HG03439 (cell line): ENCODE results near the gene COX5A.

Experiments
- ATAC-seq: cut with Tn5 transposase; IDR thresholded peaks from one replicate; pipeline ENCODE4 v1.9.1; 2021; ENCODE audit warnings: mild to moderate bottlenecking, moderate library complexity; ENCODE audit not compliant: unreplicated experiment

The COX5A gene

DNA sequence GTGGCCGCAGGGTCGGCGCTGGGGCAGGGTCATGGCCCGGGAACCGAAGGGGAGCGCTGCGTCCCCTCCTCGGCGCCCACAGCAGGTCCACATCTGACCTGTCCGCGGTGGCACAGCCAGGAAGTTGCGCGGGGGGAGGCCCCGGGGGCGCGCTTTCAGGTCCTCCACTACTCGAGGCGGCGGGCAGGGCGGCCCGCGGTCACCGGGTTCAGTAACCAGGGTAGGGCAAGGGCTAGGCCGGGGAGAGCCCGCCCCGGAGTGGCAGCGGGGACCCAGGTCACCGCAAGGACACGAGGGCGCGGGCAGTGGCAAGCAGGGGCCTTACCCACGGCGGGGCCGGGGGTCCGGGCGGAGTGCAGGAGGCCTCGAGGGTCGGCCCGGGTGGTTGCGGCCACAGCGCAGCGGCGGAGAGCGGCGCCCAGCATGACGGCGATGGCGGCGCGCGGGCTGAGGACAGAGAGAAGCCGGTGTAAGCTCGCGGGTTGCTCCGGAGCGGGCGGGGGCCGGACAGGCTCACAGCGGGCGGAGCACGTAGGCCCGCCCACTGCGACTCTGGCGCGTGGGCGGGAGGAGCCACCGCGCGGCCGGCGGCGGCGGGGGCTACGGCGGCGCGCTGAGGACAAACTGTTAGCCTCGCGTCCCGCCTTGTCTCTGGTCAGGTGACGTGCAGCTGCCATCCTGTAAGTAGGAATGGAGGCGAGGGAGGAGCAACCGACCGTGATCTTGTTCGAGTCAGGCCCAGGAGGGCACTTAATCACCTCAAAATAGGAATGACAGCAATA, at the start of gene COX5A:
COX5A (minus strand) TSS at position 484 of the 782 bp plus-strand sequence; CDS start at position 425, 59 bp downstream.
- ATAC-seq = peak; percentile 90

DNA sequence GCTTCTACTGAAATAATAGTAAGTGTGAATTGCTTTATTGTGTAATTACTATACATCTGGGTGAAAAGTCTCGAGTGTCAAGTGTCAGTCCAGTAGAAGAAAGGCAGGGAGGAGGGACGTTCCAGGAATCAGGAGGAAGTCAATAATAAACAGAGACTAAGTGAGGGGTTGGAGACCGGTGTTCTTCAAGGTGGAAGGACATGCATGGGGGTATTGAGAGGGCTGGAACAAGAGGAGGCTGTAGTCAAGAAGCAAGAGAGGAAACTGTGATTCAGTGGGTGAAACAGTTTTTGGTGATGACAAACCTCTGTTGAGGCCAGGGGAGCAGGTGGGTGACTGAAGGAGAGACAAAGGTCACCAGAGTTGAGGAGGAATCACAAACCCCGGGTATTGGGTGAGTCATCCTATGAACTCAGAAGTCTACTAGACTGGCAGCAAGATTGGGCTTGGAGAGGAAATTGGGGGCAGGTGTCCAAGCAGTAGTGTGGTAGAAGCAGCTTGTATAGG, 45.9 kb upstream of the COX5A start:
- ATAC-seq = no peak

DNA sequence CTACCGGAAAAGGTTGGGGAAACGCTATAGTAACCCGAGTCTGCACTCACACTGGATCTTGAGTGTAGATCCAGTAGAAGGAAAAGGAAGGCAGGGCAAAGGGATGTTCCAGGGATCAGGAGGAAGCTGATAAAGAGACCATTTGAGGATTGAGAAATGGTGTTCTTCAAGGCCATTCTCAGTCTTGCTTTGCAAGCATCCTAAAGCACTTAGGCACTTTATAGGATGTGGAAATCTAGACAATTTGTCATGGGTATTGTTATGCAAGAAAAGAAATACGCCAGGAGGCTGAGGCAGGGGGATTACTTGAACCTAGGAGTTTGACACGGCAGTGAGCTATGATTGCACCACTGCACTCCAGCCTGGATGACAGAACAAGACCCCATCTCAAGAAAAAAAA, 44.3 kb upstream of the COX5A start:
- ATAC-seq = no peak

DNA sequence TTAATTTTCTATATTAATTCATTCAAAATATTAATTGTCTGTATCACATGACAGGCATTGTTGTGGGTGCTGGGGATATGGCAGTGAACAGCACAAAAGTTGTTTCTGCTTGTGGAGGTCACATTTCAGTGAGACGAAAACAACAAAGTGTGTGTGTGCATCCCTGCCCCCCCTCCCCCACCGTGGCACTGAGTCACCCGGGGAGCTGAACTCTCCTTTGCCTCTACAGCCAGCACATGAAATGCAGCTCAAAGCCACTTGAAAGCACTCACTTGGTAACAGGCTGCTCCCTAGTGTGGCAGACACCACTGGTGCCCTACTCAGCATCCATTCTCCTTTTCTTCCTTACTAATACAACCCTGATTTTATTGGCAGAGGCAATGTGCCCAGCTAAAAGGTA, 40.6 kb upstream of the COX5A start:
- ATAC-seq = no peak

DNA sequence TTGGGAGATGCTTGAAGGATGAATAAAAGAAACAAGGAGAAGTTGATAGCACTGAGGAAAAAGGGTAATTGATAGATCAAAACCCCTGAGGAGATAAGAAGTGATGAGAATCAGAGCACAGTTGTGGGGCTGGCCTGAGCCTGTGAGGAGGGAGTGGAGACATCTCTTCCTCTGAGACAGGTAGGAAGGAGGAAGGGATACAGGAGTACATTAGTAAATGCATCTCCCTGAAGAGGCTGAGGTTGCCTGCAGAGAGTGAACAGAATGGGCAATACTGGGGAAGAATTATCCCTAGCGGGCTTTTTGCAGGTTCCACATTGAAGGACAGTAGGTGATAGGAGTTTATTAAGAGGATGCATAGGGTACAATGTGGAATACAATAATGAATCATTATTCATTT, 40.2 kb upstream of the COX5A start:
- no peak for ATAC-seq

DNA sequence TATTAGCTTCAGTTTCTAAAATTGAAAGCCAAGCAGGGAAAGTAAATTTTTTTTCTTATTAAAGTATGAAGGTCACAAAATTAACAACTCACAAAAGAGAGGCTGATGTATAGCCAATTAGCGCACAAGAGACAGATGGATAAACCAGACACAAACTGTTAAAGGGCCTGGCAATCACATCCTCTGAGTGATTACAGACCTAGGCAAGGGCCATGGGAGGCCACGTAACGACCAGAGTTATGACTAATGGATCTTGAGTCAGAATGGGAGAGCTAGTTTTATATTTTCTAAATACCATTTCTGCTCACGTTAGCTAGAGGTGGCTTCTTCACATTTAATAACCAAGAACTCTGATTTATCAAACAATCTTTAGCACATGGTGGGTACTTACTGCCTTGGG, 39.7 kb upstream of the COX5A start:
- ATAC-seq = no peak

DNA sequence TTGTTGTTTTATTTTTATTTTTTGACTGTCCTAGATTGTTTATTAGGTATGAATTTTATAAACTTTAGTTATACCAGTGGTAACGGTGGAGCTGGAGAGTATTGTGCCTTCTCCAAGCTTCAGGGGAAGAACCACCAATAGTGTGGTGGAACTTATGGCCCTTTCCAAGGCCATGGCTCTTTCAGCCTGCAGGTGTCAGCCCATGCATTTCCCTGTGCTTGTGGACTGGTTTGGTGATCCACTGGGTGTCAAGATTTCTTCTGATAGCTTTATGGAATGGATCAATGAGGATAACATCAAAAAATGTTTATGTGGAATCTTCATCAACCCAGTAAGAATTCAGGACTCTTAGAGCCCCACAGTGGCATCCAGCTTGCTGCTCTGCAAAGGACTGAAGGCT, 38.3 kb upstream of the COX5A start:
- no peak for ATAC-seq

DNA sequence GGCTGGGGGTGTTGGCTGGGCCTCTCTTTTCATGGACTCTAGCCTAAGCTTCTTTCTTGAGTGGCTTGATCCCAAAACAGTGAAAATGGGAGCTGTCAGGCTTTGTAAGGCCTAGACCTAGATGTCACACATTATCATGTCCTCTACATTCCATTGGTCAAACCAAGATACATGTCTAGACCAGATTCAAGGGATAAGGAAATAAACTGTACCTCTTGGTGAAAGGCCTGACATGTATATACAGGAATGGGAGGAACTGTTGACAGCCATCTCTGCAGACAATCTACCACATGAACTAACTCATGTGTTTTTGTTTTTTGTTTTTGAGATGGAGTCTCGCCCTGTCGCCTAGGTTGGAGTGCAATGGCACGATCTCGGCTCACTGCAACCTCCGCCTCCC, 29.8 kb upstream of the COX5A start:
- no peak for ATAC-seq

DNA sequence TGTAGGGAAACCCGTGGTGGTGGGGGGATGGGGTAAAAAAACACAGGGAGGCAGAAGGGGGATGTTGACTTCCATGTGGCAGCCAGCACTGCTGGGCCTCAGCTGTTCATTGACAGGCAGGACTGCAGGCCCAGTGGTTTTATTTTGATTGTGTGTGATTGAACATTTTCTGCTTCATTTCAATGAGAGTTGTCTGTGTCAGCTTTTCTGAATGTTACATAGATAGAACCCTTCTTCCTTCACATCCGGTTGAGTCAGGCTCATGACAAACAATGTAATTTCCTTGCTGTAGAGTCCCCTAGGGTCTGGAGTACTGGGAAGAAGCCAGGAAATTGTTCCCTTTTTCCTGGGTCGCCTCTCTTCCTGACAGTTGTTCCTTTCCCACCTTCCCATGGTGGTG, 26.9 kb upstream of the COX5A start:
- no peak for ATAC-seq

DNA sequence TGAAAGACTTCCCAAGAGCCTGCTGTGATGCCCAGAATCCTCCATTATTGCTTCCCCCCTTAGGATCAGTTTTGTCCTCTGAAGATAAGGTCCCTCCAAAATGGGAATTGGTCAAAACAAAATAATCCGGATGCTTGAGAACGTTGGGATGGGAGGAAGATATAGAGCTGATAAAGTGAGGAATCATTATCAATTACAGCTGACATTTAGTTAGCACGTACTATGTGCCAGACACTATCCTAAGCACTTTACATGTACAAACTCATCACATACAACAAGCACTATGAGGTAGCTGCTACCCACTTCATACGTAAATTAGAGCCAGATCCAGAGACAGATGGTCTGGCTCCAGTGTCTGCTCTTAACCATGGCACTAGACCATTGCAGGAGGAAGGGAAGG, 25.3 kb upstream of the COX5A start:
- ATAC-seq = no peak

DNA sequence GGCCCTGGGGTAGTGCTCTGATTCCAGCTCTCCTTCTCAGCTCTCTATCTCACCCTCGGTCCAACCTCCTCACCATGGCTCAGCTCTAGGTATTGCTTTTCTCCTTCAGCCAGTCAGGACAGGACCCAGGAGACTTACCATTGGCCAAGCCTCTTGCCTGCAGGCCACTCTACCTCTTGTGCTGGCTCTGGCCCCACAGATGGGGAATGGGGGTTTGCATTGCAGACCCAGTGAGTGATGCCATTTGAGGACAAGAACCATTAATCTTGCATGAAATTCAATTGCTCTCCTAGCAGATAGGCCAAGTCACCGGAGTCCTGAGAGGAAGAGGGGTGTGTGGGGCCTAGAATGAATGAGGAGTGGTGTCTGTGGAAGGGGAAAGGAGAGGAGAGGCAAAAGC, 24.8 kb upstream of the COX5A start:
- ATAC-seq = no peak

DNA sequence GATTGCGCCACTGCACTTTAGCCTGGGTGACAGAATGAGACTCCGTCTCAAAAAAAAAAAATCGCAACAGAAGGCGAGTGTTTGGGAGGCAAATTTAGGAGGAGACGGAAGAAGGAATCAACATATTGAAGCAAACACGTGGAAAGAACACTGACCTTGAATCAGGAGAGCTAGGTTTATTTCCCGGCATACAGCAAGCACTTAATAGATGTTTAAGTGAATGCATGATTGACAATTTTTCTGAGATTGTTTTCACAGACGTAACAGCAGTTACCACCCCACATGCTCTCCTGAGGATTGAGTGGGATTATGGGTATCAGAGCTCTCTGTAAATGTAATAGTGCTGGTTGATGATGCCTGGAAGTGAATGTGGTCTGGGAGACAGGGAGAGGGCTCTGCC, 24.3 kb upstream of the COX5A start:
- no peak for ATAC-seq

DNA sequence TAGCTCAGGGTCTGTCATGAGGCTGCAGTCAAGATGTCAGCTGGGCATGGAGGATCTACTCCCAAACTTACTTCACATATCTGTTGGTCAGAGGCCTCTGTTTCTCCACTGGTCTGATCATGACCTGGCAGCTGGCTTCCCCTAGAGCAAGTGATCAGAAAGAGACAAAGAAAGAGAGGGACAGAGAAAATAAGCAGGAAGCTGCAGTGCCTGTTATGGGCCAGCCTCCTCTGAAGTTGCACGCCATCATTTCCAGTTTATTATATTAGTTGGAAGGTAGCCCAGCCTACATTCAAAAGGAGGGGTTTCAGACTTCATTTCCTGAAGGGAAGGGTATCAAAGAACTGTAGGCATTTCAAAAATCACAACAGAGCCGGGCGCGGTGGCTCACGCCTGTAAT, 23.7 kb upstream of the COX5A start:
- ATAC-seq = no peak

DNA sequence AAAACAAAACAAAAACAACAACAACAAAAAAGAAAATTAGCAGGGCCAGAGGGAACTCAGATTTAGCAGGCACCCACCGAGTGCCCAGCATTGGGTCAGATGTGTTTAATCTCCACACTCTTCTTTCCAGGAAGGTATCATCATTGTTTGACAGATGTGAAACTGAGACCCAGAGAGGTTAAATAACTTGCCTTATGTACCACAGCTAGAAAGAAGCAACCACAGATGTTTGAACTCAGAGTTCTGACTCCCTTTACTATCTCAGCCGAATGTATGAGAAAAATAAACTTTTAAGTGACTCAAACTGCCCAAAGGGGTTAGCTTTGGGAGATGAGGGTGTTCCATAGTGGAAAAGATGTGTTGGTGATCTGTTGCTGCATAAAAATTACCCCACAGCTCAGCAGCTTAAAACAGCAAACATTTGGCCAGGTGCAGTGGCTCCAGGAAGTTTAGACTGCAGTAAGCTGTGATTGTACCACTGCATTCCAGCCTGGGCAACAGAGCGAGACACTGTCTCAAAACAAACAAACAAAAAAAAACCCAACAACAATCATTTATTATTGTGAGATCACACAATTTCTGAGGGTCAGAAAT, 23.2 kb upstream of the COX5A start:
- no peak for ATAC-seq

DNA sequence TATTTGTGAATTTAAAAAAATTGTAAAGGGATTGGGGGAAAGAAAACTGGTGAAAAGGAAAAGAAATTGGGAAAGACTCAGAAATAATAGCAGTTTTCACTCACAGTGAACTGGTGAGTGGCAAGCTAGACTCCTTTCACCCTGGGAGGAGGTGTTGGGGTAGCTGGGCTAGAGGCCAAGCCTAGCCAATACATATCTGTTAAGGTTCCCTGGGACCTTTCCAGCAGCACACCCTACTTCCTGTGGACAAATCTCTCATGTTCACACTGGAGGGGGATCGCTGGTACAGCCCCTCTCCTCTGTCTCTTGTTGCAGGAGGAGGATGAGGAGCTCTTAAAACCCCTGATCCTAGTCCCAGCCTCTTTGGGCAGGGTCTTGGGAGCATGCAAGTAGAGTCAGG, 22.4 kb upstream of the COX5A start:
- no peak for ATAC-seq

DNA sequence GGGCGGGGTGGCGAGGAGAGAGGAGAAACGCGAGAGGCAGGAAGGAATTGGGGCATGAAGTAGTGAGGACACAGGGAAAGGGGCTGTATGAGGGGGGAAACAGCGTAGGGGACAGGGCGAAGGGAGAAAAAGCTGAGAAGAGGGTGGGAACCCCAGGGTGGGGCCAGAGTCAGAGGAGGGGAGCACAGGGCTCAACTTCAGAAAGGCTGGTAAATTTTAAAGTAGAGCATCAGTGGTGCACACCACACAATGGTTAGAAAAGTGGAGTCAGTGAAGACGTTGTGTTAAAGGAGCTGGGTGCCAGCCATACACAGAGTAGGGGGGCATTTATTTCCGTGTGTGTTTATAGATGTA, 21.7 kb upstream of the COX5A start:
- no peak for ATAC-seq

DNA sequence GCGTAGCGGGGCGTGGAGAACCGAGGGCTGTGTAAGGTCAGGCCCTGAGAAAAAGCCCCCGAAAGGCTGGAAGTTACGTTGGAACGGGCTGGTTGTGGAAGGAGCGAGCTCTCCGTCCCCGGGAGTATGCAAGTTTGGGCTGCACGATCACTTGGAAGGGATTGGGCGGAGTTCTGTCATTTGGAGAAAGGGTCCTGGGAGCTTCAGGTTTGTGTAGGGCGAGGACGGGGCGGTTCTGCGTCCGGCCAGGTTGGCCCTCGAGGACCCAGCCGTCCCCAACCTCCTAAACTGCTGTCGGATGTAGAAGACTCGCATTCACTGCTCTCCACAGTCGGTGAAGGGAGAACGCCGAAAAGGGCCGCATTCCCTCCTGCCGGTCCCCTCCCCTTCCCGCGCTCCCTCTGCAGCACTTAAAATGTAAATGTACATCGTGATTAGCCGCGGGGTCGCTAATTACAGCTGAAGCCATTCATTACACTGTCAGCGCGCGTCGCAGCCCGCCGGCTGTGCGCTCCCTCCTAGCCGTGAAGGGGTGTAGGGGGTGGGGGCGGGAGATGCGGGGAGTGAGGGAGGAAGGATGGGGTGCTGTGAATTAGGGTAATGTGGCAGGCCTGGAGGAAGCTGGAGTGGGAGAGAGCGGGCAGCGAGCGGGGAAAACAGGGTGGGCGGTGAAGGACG, 21.2 kb upstream of the COX5A start:
- no peak for ATAC-seq

DNA sequence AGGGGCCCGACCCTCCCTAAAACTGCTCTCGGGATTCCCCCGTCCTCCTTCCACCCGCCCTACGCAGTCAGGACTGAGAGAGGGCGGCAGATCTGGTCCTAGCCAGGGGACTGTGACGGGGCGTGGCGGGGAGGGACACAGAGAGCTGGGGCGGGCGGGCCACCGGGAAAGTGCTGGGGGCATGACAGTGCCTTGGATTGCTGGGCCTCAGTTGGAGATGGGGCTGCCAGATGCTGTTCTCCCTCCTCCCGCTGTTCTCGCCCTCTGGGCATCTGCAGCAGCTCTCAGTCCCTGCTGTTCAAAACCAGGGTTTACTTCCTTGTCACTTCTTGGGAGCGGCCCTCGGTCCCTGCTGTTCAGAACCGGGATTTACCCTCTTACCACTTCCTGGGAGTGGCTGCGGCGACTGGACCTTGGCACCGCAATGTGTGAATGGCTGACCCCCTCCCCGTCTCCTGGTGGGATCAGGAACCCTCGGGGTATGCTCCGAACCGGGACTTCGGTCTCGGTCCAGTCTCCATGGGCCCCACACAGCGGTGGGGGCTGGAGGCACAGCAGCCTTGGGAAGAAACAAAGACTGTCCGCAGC, 20.5 kb upstream of the COX5A start:
- no peak for ATAC-seq

DNA sequence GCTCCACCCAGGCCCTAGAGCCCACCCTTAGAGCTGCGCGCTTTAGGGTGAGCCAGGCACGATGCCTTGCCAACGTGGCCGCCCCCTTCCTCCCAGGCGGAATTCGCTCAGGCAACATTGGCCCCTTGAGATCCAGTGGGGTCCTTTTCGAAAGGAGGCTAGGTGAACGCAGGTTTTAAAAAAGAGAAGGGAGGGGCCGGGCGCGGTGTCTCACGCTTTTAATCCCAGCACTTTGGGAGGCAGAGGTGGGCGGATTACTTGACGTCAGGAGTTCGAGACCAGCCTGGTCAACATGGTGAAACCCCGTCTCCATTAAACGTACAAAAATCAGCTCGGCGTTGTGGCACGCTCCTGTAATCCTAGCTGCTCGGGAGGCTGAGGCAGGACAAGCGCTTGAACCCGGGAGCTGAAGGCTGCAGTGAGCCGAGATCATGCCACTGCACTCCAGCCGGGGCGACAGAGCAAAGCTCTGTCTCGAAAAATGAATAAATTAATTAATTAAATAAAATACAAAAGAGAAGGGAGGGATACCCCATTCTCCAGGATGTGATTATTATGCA, 19.7 kb upstream of the COX5A start:
- no peak for ATAC-seq

DNA sequence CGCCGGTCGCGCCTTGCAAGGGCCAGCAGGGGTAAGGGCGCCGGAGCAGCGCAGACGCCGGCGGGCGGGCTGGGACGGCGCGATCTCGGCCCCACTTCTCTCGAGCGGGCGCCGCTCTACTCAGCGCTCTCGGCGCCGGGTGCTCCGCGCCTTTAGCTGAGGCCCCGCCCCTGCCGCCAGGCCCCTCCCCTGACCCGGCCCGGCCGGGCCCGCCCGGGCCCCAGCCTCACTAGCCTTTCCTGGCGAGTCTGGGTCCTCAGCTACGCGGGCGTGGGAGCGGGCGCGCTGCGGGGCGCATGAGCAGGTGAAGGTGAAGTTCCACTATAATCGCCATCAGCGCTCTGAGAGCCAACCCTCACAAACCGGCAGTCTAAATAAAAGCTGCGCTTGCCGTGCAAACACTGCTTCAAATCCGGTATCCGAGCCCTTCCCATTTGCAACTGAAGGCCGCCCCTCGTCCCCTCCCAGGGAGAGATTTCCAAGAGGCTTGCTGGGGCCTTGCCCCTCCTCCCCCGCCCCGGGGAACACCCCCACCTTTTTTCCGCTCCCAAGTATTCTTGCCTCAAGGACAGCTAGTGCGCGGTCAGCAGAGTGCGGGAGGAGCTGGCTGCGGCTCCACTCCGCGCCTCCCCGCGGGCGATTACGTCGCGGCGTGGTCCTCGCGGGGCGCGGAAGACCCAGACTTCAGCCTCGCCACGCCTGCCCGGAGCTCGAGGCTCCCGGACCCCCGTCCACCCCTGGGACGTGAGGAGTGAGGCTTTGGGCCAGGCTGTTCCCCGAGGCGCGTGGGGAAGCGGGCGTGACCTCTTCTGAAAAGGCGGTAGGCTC, 19.0 kb upstream of the COX5A start, which contains the start of gene RPP25:
RPP25 (minus strand) TSS at position 125 of the 828 bp plus-strand sequence. CDS start 189 bp downstream, outside the sequence.
- ATAC-seq = peak; percentile 59
